ENCODE results near the gene B3GALT4.
"Not testable (repeated sequence)": the region's sequence is repeated elsewhere in the genome, so short reads cannot be mapped to it uniquely, and the experiment has no call there.

Gene B3GALT4

GRCh38 chr6:33272275-33273128 is 4.4 kb upstream of the B3GALT4 start:
- DNase-seq (ENCODE audit: low read depth, low spot score): no peak

- no peak for DNase-seq (ENCODE audit: low read depth, low spot score)
Observed at GRCh38 chr6:33273129-33273923, 3.6 kb upstream of the B3GALT4 start.

GRCh38 chr6:33273924-33274902 is 2.7 kb upstream of the B3GALT4 start:
- DNase-seq (ENCODE audit: low read depth, low spot score): no peak

- not testable (repeated sequence) for DNase-seq (ENCODE audit: low read depth, low spot score)
Observed at GRCh38 chr6:33275795-33276580, 935 bp upstream of the B3GALT4 start.

GRCh38 chr6:33276581-33276863 is 401 bp upstream of the B3GALT4 start:
- no peak for DNase-seq (ENCODE audit: low read depth, low spot score)

GRCh38 chr6:33277663-33278391 is 904 bp downstream of the B3GALT4 start:
- no peak for DNase-seq (ENCODE audit: low read depth, low spot score)

GRCh38 chr6:33278392-33278741 is 1.4 kb downstream of the B3GALT4 start:
- no peak for DNase-seq (ENCODE audit: low read depth, low spot score)

- DNase-seq (ENCODE audit: low read depth, low spot score): no peak
Observed at GRCh38 chr6:33278810-33279209, 1.9 kb downstream of the B3GALT4 start.

- DNase-seq (ENCODE audit: low read depth, low spot score): no peak
Observed at GRCh38 chr6:33279257-33279695, 2.4 kb downstream of the B3GALT4 start.

- peak; percentile 65 for DNase-seq (ENCODE audit: low read depth, low spot score)
Observed at GRCh38 chr6:33279971-33280511, 3.1 kb downstream of the B3GALT4 start.

- DNase-seq (ENCODE audit: low read depth, low spot score): no peak
Observed at GRCh38 chr6:33280539-33280938, 3.6 kb downstream of the B3GALT4 start.

GRCh38 chr6:33285214-33285613 is 8.3 kb downstream of the B3GALT4 start:
- not testable (repeated sequence) for DNase-seq (ENCODE audit: low read depth, low spot score)

- no peak for DNase-seq (ENCODE audit: low read depth, low spot score)
Observed at GRCh38 chr6:33286946-33287914, 10.3 kb downstream of the B3GALT4 start.

GRCh38 chr6:33288141-33288920 is 11.4 kb downstream of the B3GALT4 start:
- no peak for DNase-seq (ENCODE audit: low read depth, low spot score)

GRCh38 chr6:33288921-33289783 is 12.2 kb downstream of the B3GALT4 start, which contains the start of the genes PFDN6 and WDR46:
Gene PFDN6 (plus strand): TSS chr6:33289601. CDS start chr6:33289857, 256 bp downstream.
Gene WDR46 (minus strand): TSS chr6:33289239. CDS start chr6:33289170, 69 bp downstream.
- peak; percentile 92 for DNase-seq (ENCODE audit: low read depth, low spot score)

GRCh38 chr6:33289784-33290315 is 12.9 kb downstream of the B3GALT4 start:
- no peak for DNase-seq (ENCODE audit: low read depth, low spot score)

GRCh38 chr6:33290459-33290858 is 13.5 kb downstream of the B3GALT4 start:
- DNase-seq (ENCODE audit: low read depth, low spot score): no peak
